Fibroblast of lung (primary cell): Measurements from ENCODE around the gene SRCIN1.

Experiments
- CTCF ChIP-seq, 2 donors: IDR thresholded peaks in 1 of 2; conservative IDR thresholded peaks in 1 of 2; 1 replicate in 1 of 2; 2 replicates in 1 of 2; pipeline ENCODE4 v1.5.1; 2011 to 2012; ENCODE audit warnings: low read length in 2 of 2, control low read depth in 1 of 2, inconsistent platforms in 1 of 2, low read depth in 1 of 2, mild to moderate bottlenecking in 1 of 2
- EZH2 ChIP-seq: IDR thresholded peaks from 2 replicates; pipeline ENCODE4 v1.5.1; 2012; ENCODE audit warnings: low read length, control low read depth, mild to moderate bottlenecking; ENCODE audit errors: missing control alignments

- TF ChIP-seq CTCF (conservative IDR thresholded peaks at IDR 0.05 in 1 of 2, IDR thresholded peaks at IDR 0.05 in 1 of 2; ENCODE audit: low read depth in 1 of 2, low read length in 2 of 2) (no peak), EZH2 (no peak)
Observed at GRCh38 chr17:38590988-38591758, 14.6 kb downstream of the SRCIN1 start.
